Upper lobe of right lung (tissue), 1 donor: Measurements from ENCODE around the gene IL17B. TPM values are rescaled to one million over a fixed set of nuclear protein-coding genes. Genes with fewer than 3 reads are reported as not detected.

Source experiments
- ATAC-seq: fragments of 200-7000 bp; cut with Tn5 transposase; one replicate; pipeline ENCODE4 v1.9.1; 2020; ENCODE audit warnings: mild to moderate bottlenecking, moderate library complexity
- DNase-seq: peaks from one replicate; pipeline ENCODE4 v3.0.0-alpha.2; 2020
- H3K27ac ChIP-seq: fragments of 200-600 bp; one replicate; pipeline ENCODE4 v1.8.0; 2022
- H3K27me3 ChIP-seq: fragments of 200-600 bp; one replicate; pipeline ENCODE4 v1.8.0; 2022; ENCODE audit warnings: mild to moderate bottlenecking
- H3K36me3 ChIP-seq: fragments of 200-600 bp; one replicate; pipeline ENCODE4 v1.8.0; 2022
- H3K4me1 ChIP-seq: fragments of 200-600 bp; one replicate; pipeline ENCODE4 v1.8.0; 2022
- H3K4me3 ChIP-seq: fragments of 200-600 bp; one replicate; pipeline ENCODE4 v1.8.0; 2022; ENCODE audit warnings: mild to moderate bottlenecking
- H3K9me3 ChIP-seq: fragments of 200-600 bp; one replicate; pipeline ENCODE4 v1.8.0; 2022
- CTCF ChIP-seq: fragments of 200-600 bp; IDR thresholded peaks from one replicate; pipeline ENCODE4 v1.8.0; 2022; ENCODE audit warnings: antibody characterized with exemption
- intact Hi-C: fragments of 100-400 bp; cut with DNase I; formaldehyde crosslinking; loops from one replicate; pipeline ENCODE4 v1.11.0; 2022
- total RNA-seq: library from RNA; stranded (reverse); fragmentation: NEBNext Ultra II Directional; extraction: Animal tissue kit (Norgen Biotek cat#: 25700); gene quantifications from one replicate; pipeline ENCODE4 v1.2.1, GENCODE V29; 2021
- donor health status: DM: no; HTN: yes; CAD: no; lungs with severe emphysema.

The IL17B gene
- total RNA-seq, 1 donor from 2014 or later = not detected

DNA sequence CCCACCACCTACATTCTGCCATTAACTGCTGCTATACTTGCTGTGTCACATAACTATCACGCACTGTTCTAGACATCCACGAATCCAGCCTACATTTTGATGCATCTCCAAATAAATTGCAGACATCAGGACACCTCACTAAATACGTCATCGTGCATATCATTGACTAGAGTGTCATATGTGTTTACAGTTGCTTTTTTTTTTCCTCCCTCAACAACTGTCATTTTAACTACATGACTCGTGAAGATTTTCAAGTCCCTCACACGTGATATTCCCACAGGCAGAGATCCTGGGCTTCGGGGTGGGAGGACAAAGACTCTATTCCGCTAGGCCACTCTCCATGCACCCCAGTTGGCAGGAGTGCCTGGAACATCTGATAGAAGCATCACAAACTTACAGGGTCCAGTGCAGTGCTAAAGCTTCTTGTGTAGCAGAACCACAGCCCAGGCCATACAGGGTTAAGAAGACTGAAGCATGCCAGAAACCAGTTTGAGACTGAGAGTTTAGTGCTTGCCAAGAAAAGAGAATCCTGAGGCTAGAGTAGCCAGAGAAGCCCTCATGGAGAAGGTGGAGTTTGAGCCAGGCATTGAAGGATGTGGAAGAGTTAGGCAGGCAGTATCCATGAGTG lies 20.1 kb downstream of the IL17B start:
- Histone ChIP-seq H3K4me3 (peak overlapping the region; percentile 77), H3K27ac (no peak overlapping the region), H3K27me3 (no peaks in the 10 kb centered on the region), H3K9me3 (no peaks in the 10 kb centered on the region), H3K4me1 (peaks cover 4% of the 10 kb centered on the region), H3K36me3 (peaks cover 16% of the 10 kb centered on the region)
- DNase-seq (no peak), ATAC-seq (no peak)
- intact Hi-C loops = no loop called here
- TF ChIP-seq CTCF = no peak

DNA sequence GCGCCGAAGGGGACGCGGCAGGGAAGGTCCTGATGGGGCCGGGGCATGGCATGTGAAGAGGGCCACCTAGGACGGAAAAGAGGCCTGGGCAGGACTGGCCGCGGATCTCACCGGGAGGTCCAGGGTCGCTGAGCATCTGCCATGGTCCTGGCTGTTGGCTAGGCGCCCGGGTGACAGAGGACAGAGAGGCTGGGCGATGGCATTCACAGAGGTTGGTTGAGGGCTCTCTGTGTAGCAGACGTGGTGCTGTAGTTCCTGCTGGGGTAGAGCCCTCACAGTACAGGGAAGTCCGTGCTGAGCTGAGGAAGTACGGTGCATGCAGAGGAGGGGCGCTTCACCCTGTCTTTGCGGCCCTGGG lies 20.8 kb downstream of the IL17B start:
- intact Hi-C loops = no loop called here
- Histone ChIP-seq H3K27me3 (no peaks in the 10 kb centered on the region), H3K36me3 (peaks cover 23% of the 10 kb centered on the region), H3K27ac (peak overlapping the region; percentile 64), H3K4me1 (peaks cover 4% of the 10 kb centered on the region), H3K9me3 (no peaks in the 10 kb centered on the region), H3K4me3 (peak overlapping the region; percentile 77)
- DNase-seq (peak; percentile 70), ATAC-seq (peak; percentile 61)
- no peak for TF ChIP-seq CTCF

- H3K36me3 ChIP-seq = peaks cover 29% of the 10 kb centered on the region
- H3K4me1 ChIP-seq = peaks cover 4% of the 10 kb centered on the region
- H3K9me3 ChIP-seq = no peaks in the 10 kb centered on the region
- peak; percentile 100 for ATAC-seq
- intact Hi-C loops = no loop called here
- H3K27ac ChIP-seq = peak within 1 kb of the TSS; percentile 64
- peak within 1 kb of the TSS; percentile 77 for H3K4me3 ChIP-seq
- no peak for TF ChIP-seq CTCF
- no peaks in the 10 kb centered on the region for H3K27me3 ChIP-seq
- peak; percentile 99 for DNase-seq
These were observed 21.5 kb downstream of the IL17B start, which contains the start of gene PCYOX1L for GRCh38 chr5:149357370-149358293. Gene PCYOX1L, plus strand, starts transcription at chr5:149358046. Its CDS starts 23 bp downstream, at chr5:149358069.

DNA sequence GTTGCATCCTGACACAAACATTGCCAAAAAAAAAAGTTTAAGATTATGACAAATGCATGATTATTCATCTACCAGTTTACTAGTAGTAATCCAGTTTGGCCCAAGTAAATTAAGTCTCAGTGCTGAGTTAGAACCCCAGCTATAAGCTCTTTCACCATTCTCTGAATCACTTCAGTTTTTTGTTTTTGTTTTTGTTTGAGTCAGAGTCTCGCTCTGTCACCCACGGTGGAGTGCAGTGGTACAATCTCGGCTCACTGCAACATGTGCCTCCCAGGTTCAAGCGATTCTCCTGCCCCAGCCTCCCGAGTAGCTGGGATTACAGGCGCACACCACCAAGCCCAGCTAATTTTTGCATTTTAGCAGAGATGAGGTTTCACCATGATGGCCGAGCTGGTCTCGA lies 22.7 kb downstream of the IL17B start:
- no peak overlapping the region for H3K4me3 ChIP-seq
- H3K9me3 ChIP-seq = no peaks in the 10 kb centered on the region
- no peaks in the 10 kb centered on the region for H3K27me3 ChIP-seq
- H3K27ac ChIP-seq = no peak overlapping the region
- no peak for ATAC-seq
- peaks cover 42% of the 10 kb centered on the region for H3K36me3 ChIP-seq
- peaks cover 4% of the 10 kb centered on the region for H3K4me1 ChIP-seq
- intact Hi-C loops = no loop called here
- TF ChIP-seq CTCF = no peak
- no peak for DNase-seq

- no peak for TF ChIP-seq CTCF
- no peak overlapping the region for H3K4me3 ChIP-seq
- peaks cover 4% of the 10 kb centered on the region for H3K4me1 ChIP-seq
- no peak overlapping the region for H3K27ac ChIP-seq
- H3K9me3 ChIP-seq = no peaks in the 10 kb centered on the region
- intact Hi-C loops = no loop called here
- peaks cover 49% of the 10 kb centered on the region for H3K36me3 ChIP-seq
- no peak for ATAC-seq
- DNase-seq = no peak
- no peaks in the 10 kb centered on the region for H3K27me3 ChIP-seq
These were observed 23.4 kb downstream of the IL17B start for GRCh38 chr5:149355688-149356087.
